SK-N-SH treated with all-trans-retinoic acid at 6 μM for 48 hours (cell line): ENCODE measurements around the gene NEK10.

Experiments
- ARNTL ChIP-seq: fragments of 450-650 bp; formaldehyde crosslinking; IDR thresholded peaks from 2 replicates; pipeline ENCODE4 v1.5.0; 2020; ENCODE audit warnings: low read depth, mild to moderate bottlenecking, moderate library complexity, borderline replicate concordance
- BACH2 ChIP-seq: fragments of 250-450 bp; sonication (Bioruptor Pico); IDR thresholded peaks from 2 replicates; pipeline ENCODE4 v1.9.0; 2021; ENCODE audit warnings: mild to moderate bottlenecking, borderline replicate concordance
- GLIS3 ChIP-seq: fragments of 250-450 bp; sonication (Bioruptor Pico); IDR thresholded peaks from 2 replicates; pipeline ENCODE4 v1.5.0; 2020; ENCODE audit warnings: mild to moderate bottlenecking, moderate library complexity
- OSR1 ChIP-seq: fragments of 250-450 bp; sonication (Bioruptor Pico); IDR thresholded peaks from 2 replicates; pipeline ENCODE4 v1.8.0; 2022; ENCODE audit warnings: moderate library complexity, mild to moderate bottlenecking, inconsistent platforms
- PPARA ChIP-seq: fragments of 250-450 bp; sonication (Bioruptor Pico); IDR thresholded peaks from 2 replicates; pipeline ENCODE4 v1.5.0; 2020; ENCODE audit warnings: mild to moderate bottlenecking, borderline replicate concordance
- RARB ChIP-seq: fragments of 250-450 bp; sonication (Bioruptor Pico); IDR thresholded peaks from 2 replicates; pipeline ENCODE4 v1.8.0; 2021; ENCODE audit warnings: mild to moderate bottlenecking, moderate library complexity
- TOX ChIP-seq: fragments of 250-450 bp; sonication (Bioruptor Pico); IDR thresholded peaks from 2 replicates; pipeline ENCODE4 v1.8.0; 2021; ENCODE audit warnings: mild to moderate bottlenecking, moderate library complexity, borderline replicate concordance
- ZFP3 ChIP-seq: fragments of 250-450 bp; sonication (Bioruptor Pico); IDR thresholded peaks from 2 replicates; pipeline ENCODE4 v1.5.0; 2020; ENCODE audit warnings: mild to moderate bottlenecking, moderate library complexity
- ZFP30 ChIP-seq: fragments of 450-650 bp; formaldehyde crosslinking; IDR thresholded peaks from 2 replicates; pipeline ENCODE4 v1.5.0; 2022; ENCODE audit warnings: mild to moderate bottlenecking, moderate library complexity
- ZNF565 ChIP-seq: fragments of 450-650 bp; formaldehyde crosslinking; conservative IDR thresholded peaks from 2 replicates; pipeline ENCODE4 v1.5.0; 2020; ENCODE audit warnings: low read depth, mild to moderate bottlenecking, moderate library complexity
- ZNF70 ChIP-seq: fragments of 450-650 bp; formaldehyde crosslinking; IDR thresholded peaks from 2 replicates; pipeline ENCODE4 v1.5.0; 2020; ENCODE audit warnings: mild to moderate bottlenecking, moderate library complexity
- ZNF8 ChIP-seq: fragments of 450-650 bp; formaldehyde crosslinking; IDR thresholded peaks from 2 replicates; pipeline ENCODE4 v1.5.0; 2020; ENCODE audit warnings: mild to moderate bottlenecking, moderate library complexity
- TF ChIP-seq, protein P1 (sequence below): fragments of 250-450 bp; sonication (Bioruptor Pico); IDR thresholded peaks from 2 replicates; pipeline ENCODE4 v1.8.0; 2020; ENCODE audit warnings: mild to moderate bottlenecking, moderate library complexity, borderline replicate concordance

DNA sequence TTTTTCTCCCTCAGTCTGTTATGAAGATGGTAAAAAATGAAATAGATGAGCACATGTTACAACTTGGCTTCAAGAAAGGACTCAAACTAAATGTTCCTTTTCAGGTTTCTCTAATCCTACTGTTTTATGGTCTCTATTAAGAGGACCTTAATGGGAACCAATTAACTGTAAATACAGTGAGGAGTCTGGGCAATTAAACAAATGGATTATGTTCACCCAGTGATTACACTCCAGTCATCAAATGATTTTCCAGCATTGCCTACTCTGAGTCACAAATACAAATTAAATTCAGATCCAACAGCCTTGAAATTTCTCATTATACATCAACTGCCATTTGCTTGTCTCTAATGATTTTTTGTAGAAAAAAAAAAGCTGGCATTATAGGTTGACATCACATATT, 129.2 kb downstream of the NEK10 start:
- no peak for TF ChIP-seq ZNF70 (CRISPR knock-in tag)
- no peak for TF ChIP-seq ZNF565
- no peak for TF ChIP-seq ZFP30 (CRISPR knock-in tag)
- TF ChIP-seq ZNF8 (CRISPR knock-in tag): no peak
- no peak for TF ChIP-seq TOX (CRISPR knock-in tag)
- TF ChIP-seq GLIS3 (CRISPR knock-in tag): no peak
- TF ChIP-seq OSR1 (CRISPR knock-in tag): no peak
- no peak for TF ChIP-seq PPARA (CRISPR knock-in tag)
- TF ChIP-seq, protein P1, sequence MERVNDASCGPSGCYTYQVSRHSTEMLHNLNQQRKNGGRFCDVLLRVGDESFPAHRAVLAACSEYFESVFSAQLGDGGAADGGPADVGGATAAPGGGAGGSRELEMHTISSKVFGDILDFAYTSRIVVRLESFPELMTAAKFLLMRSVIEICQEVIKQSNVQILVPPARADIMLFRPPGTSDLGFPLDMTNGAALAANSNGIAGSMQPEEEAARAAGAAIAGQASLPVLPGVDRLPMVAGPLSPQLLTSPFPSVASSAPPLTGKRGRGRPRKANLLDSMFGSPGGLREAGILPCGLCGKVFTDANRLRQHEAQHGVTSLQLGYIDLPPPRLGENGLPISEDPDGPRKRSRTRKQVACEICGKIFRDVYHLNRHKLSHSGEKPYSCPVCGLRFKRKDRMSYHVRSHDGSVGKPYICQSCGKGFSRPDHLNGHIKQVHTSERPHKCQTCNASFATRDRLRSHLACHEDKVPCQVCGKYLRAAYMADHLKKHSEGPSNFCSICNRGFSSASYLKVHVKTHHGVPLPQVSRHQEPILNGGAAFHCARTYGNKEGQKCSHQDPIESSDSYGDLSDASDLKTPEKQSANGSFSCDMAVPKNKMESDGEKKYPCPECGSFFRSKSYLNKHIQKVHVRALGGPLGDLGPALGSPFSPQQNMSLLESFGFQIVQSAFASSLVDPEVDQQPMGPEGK (CRISPR knock-in tag): no peak
- no peak for TF ChIP-seq RARB (CRISPR knock-in tag)
- TF ChIP-seq ARNTL: no peak
- TF ChIP-seq ZFP3 (CRISPR knock-in tag): no peak
- TF ChIP-seq BACH2 (CRISPR knock-in tag): no peak
